Measurements from ENCODE around the gene ZNF121.

GRCh38 chr19:9620842-9621155 lies 36.5 kb upstream of the ZNF121 start:
- TF ChIP-seq POLR2AphosphoS5 (IDR thresholded peaks at IDR 0.05; ENCODE audit: low read depth, low read length) (no peak), POLR2A (IDR thresholded peaks at IDR 0.05; ENCODE audit: low read depth, low read length) (no peak)
